H1 (cell line): ENCODE results near the gene USP1. TPM values are rescaled to one million over a fixed set of nuclear protein-coding genes. Genes with fewer than 3 reads are reported as not detected.

Source experiments
- polyA plus RNA-seq, 7 experiments: library from polyadenylated mRNA; depleted of rRNA in 3 of 7; stranded (reverse) in 5 of 7; unstranded in 2 of 7; fragments of >200 nt in 5 of 7; fragments of 200-250 nt in 2 of 7; gene quantifications; 1 replicate in 5 of 7; 2 replicates in 1 of 7; 4 replicates in 1 of 7; pipeline versions ENCODE4 v1.2.1 to v1.2.3, GENCODE V29; 2011 to 2013; ENCODE audit warnings: missing spikeins in 2 of 7, mixed read lengths in 2 of 7
- total RNA-seq: library from RNA; stranded (reverse); fragmentation: NEBNext Ultra II Directional; extraction: Animal tissue kit (Norgen Biotek cat#: 25700); gene quantifications from 2 replicates; pipeline ENCODE4 v1.2.1, GENCODE V29; 2021

USP1 gene
- total and polyA plus RNA-seq, 2 of the 8 experiments (the other 6 are each of a cell fraction or from before 2014, with no cell fraction given) = 9.1 to 49.6 TPM

Other genes starting within 250 kb of the USP1 start
- gene L1TD1, start 242.2 kb upstream of the USP1 start, total RNA-seq = 425 and 441 TPM in 2 replicates
- 20.8 and 35.3 TPM in 2 replicates for gene L1TD1, start 242.2 kb upstream of the USP1 start, polyA plus RNA-seq (2011; rRNA removed)
- gene KANK4, start 117.6 kb upstream of the USP1 start, total RNA-seq = 0.22 and 0.23 TPM in 2 replicates
- 0.26 and 0.28 TPM in 2 replicates for gene KANK4, start 117.6 kb upstream of the USP1 start, polyA plus RNA-seq (2011; rRNA removed)
- not detected in 2 replicates for gene ANGPTL3, start 160.5 kb downstream of the USP1 start, total RNA-seq
- not detected in 2 replicates for gene ANGPTL3, start 160.5 kb downstream of the USP1 start, polyA plus RNA-seq (2011; rRNA removed)